ENCODE data around the gene TMPRSS13.
A peak's percentile ranks its signal among the peaks of the same experiment; 100 is the strongest.
"Not testable (repeated sequence)": the region's sequence is repeated elsewhere in the genome, so short reads cannot be mapped to it uniquely, and the experiment has no call there.

The TMPRSS13 gene

DNA sequence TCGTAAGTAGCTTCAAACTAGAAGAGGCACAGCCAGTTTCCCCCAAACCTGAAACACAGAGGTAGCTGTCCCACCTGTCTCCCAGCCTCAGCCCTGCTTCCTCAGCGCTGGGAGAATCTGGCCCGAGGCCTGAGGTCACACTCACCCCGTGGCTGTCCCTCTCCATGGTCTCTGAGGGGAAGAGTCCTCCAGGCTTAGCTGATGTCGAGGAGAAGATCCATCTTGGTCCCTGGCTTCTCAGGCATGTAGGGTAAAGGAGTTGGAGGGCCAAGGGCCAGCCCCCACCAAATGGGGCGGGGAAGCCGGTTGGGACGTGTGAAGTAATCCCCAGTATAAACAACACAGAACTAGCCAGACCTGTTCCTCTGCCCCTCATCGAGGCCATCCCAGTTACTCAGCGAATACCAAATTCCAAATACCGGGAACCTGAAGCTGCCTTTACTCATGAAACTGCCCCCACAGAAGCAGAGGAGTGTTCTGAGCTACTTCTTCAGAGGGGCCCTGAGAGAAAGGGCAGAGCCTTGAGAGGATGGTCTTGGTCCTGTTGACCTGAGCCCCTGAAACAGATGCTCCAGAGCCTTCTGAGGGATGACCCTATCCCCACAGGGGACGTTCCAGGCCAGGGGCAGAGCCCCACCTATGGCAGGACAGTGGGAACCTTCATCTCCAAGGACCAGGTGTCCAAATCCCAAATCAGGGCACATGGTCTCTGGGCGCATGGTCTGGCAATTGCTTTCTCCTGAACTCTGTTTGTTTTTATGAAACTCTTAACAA lies at the start of gene TMPRSS13:
Gene TMPRSS13, minus strand, starts transcription at position 261 of the 774 bp plus-strand sequence. Its CDS starts 95 bp downstream, at position 166.
- DNase-seq, result no peak

DNA sequence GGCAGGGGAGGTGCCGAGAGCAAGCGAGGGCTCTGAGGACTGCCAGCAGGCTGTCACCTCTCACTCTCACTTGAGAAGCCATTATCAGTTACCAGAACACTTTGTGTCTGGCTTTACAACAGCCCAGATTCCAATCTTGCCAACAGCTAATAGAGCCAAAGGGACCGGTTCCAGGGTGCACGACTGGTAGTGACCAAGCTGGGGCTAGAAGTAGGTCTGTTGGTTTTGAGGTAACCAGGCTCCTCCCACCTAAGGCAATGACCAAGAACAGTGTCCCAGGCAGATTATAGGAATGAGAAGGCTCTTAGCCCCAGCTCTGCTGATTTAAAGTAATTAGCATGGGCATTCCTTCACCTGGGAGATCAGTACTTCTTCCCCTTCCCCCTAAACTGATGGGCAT lies 49.8 kb upstream of the TMPRSS13 start:
- DNase-seq, result no peak

DNA sequence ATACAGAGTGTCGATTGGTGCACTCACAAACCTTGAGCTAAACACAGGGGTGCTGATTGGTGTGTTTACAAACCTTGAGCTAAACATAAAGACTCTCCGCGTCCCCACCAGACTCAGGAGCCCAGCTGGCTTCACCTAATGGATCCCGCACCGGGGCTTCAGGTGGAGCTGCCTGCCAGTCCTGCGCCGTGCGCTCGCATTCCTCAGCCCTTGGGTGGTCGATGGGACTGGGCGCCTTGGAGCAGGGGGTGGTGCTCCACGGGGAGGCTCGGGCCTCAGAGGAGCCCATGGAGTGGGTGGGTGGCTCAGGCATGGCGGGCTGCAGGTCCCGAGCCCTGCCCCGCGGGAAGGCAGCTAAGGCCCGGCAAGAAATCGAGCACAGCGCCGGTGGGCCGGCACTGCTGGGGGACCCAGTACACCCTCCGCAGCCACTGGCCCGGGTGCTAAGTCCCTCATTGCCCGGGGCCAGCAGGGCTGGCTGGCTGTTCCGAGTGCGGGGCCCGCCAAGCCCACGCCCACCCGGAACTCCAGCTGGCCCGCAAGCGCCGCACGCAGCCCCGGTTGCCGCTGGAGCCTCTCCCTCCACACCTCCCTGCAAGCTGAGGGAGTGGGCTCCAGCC lies 49.2 kb upstream of the TMPRSS13 start:
- not testable (repeated sequence) for DNase-seq

DNA sequence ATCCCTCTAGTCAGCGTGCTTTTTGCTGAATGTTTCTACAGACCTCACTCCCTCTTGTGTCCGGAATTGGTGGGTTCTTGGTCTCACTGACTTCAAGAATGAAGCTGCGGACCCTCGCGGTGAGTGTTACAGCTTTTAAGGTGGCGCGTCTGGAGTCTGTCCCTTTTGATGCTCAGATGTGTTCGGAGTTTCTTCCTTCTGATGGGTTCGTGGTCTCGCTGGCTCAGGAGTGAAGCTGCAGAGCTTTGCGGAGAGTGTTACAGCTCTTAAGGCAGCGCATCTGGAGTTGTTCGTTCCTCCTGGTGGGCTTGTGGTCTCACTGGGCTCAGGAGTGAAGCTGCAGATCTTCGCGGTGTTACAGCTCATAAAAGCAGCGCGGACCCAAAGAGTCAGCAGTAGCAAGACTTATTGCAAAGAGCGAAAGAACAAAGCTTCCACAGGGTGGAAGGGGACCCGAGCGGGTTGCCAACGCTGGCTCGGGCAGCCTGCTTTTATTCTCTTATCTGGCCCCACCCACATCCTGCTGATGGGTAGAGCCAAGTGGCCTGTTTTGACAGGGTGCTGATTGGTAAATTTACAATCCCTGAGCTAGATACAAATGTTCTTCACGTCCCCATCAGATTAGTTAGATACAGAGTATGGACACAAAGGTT lies 48.5 kb upstream of the TMPRSS13 start:
- not testable (repeated sequence) for DNase-seq

DNA sequence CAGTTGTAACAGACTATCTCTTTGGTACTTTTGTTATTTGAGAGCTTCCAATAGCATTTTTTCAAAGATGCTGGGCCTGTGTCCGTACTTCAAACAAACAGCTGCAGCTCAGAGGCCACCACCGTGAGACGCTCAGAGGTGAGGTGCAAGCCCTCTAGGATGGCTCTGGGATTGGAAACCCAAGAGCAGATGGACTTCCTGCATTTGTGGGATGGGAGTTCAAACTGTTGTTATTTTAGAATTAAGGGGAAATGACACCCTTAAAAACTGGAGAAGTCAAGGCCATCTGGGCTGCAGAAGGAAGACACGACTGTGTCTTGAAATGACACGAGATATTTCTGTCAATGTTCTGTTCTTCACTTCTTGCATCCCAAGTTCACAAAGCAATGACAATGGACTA lies 47.8 kb upstream of the TMPRSS13 start:
- no peak for DNase-seq

DNA sequence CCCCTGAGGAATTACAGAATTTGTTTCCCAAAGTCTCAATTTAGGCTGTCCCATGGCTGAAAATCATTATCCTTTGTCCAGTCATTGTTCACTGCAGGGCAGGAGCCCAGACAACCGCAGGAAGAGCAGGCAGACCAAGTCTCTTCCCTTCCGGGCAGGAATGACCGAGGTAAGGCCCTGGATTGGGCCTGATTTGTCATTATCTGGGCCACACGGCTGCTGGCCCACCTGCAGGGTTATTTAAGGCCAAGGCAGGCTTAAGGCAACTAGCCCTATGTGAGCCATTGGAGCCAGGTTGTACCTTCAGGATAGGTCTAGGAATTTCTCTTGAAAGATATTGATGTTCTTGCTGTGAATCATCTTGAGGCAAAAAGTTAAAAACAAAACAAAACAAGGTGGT lies 47.2 kb upstream of the TMPRSS13 start:
- no peak for DNase-seq

DNA sequence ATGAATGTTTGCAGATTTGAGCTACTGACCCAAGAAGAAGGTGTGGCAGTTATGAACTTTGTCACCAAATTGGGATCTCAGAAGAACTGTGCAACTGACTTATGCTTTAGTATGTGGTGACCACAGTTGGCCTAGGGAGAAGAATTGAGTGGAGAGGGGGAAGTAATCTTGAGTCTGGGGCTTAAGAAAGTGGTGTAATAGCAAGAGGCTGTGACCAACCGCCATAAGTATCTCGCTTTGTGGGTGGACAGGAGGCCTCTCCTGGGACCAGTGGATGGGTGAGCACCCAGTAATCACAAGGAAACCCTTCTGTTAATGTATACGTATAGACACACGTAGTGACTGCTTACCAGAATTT lies 44.3 kb upstream of the TMPRSS13 start:
- DNase-seq, result no peak

DNA sequence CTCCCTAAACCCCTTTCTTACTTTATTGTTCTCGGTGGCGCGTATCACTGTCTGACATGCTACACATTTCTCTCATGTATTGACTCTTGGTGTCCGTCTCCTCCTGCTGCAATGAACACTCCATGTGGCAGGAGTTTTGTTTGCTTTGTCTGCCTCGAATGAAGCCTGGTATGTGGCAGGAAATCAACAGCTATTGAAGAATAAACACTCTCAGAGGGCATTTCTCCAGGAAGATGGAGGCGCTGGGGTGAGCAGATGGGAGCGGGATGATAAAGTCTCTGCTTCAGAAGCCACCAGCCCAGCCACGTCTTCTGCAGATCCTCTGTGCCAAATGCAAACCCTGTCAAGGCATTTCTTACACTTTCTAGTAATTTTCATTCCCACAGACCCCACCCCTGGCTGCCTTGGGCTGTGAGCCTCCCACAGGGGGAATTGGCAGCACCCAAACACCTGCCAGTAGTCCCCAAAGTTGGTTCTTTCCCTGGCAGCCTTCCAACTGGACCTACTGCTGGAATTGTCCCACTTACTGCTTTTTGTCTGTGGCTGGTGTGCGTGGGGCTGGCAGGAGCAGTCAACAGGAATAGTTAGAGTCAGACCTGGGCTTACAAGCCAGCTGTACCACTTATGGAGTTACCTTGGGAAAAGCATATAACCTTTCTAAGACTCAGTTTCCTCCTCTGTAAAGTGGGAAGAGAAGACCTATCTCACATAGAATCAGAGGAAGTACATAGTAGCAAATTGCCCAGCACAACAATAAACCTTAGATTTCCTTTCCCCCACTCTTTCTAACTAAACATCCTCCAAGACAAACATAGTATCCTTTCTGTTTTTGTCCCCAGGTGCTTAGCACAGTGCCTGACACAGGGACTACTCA lies 43.7 kb upstream of the TMPRSS13 start:
- peak; percentile 63 for DNase-seq

DNA sequence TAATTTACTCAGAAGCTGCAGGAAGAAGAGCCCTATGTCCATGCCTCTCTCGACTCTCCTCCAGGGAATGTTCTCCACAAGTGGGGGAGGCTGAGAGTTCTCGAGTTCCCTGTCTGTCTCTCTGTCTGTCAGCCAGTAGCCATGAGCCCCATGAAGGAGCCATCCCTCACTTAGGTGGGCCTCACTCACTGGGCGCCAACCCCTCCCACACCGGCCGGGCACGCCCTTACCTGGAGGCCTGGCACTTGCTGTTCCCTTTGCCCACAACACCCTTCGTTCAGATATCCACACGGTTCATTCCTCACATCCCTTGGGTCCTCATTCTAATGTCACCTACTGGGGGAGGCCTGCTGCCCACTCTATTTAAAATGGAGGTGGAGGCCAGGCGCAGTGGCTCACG lies 42.8 kb upstream of the TMPRSS13 start:
- no peak for DNase-seq

DNA sequence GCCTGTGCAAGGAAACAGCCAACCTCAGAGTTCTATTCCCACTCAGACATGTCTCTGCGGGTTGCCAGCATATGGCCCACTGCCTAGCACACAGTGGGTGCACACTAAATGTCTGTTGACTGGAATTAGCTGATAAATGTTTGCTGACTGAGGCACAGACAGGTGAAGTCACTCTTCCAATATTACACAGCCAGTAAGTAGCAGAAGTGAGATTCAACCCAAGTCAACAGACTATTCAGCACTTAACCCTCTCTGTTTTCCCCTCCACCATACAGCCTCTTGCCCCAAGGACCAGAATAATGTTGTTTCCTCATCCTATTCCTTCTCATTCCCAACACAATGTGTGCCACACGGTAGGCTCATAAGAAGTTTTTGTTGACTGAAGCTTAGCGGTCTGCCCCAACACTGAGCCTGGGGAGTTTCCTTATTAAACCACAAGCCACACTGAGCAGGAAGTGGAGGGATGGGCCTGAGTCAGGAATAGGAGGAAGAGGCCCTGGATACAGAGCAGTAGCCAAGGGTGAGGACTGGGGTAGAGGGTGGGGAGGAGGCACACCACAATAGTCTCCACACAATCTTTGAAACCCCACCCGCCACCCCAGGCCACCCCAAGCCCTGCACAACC lies 41.3 kb upstream of the TMPRSS13 start:
- DNase-seq, result no peak

DNA sequence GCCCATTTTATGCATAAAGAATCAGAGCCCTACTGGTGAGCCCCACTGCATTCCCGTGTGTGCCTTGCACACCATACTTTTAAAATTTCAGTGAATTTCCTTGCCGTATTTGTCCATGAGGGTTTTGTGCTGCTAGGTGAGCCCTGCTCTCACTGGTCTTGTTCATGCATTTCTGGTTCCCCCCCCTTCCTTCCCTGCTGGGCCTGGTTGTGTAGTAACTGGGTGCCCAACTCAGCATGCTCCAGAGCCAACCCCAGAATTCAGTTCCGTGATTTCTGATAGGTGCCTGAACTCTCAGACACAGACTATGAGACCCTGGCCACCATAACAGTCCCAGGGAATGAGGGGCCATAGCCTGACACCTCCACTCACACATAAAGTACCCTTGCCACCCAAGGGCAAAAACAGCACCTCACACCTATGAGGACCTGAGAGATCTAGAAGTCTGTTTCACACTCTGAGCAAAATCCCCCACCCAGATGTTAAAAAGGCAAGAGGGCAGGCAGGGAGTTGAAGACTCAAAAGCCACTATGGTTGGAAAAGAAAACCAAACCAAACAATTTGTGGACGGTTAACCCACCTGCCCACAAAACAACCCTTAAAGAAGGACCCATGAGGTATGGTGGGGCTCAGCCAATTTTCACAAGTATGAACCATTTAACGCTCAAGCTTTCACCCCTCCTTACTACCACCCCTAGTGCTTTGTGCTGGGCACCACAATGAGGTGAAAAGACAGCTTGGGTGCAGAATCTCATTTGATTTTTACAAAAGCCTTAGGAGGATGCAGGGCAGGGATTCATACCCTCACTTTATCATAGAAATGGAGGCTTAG lies 40.2 kb upstream of the TMPRSS13 start:
- DNase-seq, result no peak

DNA sequence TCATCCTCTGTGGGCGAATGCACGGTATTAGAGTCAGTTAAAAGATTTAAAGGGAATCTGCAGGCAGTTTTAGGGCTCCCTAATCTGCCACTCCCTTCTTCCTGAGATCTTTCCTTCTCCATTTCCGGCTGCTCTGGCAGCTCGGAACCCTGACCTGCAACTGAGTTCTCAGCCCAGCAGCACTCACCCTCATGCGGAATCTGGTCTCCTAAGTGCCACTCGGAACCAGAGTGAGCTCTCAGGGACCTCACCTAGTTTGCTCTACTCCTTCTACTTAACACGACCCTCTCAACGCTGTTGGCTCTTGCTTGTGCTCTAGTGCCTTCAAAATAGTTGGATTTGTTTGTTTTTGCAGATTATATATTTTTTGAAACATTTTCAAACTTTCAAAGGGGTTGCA lies 37.7 kb upstream of the TMPRSS13 start:
- no peak for DNase-seq

DNA sequence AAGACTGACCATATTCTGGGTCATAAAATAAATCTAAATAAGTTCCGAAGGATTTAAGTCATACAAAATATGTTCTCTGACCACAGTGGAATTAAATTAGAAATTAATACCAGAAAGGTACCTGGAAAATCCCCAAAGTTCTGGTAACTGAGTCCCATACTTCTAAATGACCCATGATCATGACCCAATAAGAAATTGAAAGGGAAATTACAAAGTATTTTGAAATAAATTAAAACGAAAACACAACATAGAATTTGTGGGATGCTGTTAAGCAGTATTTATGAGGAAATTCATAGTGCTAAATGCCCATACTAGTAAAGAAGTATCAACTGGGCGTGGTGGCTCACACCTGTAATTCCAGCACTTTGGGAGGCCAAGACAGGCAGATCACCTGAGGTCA lies 33.6 kb upstream of the TMPRSS13 start:
- DNase-seq, result no peak

DNA sequence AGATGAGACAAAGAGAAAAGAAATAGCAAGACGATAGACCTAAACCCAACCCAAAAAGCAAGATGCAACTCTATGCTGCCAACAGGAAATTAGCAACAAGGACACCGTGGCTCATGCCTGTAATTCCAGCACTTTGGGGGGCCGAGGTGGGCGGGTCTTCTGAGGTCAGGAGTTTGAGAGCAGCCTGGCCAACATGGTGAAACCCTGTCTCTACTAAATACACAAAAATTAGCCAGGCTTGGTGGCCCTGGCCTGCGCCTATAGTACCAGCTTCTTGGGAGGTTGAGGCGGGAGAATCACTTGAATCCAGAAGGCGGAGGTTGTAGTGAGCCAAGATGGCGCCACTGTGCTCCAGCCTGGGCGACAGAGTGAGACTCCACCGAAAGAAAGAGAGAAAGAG lies 32.7 kb upstream of the TMPRSS13 start:
- DNase-seq, result no peak

DNA sequence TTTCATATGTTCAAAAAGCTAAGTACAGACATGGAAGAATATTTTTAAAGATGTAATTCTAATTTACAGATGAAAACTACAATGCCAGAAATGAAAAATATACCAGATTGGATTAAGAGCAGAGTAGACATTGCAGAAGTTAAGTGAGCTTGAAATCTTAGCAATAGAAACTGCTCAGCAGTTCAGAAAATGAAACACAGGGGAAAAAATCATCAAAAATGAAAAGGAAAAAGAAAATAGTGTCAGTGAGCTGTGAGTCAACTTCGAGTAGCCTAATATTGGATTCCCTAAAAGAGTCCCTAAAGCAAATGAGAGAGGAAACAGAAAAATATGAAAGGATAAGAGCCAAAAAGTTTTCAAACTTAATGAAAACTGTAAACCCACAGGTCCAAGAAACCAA lies 31.2 kb upstream of the TMPRSS13 start:
- no peak for DNase-seq

DNA sequence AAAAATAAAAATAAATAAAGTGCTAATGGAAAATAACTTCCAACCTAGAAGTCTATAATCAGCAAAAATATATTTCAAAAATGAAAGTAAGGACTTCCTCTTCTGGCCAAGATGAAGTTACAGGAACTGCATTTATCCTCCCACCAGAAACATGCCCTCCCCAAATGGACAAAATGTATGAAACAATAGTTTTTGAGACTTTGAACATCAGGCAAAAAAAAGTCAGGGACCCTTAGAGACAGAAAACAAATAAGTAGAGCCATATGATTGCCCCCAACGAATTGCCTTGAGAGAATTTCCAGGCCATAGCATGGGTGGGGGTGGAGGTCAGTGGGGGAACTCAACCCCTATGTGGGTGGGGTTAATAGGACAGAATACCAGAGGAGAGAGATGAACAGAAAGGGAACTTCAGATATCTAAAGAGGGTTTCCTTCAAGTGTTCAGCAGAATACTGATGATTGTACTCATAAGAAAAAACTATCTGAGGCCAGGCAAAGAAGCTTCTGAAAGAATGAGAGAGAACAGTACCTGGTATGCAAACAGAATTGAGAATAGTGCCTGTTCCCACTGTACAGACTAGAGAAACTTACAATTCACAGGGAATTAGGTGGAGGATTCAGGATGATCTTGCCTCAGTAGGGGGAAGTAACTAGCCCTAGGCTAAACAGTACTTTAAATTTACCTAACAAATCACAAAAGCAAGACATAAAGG lies 30.4 kb upstream of the TMPRSS13 start:
- DNase-seq, result no peak

DNA sequence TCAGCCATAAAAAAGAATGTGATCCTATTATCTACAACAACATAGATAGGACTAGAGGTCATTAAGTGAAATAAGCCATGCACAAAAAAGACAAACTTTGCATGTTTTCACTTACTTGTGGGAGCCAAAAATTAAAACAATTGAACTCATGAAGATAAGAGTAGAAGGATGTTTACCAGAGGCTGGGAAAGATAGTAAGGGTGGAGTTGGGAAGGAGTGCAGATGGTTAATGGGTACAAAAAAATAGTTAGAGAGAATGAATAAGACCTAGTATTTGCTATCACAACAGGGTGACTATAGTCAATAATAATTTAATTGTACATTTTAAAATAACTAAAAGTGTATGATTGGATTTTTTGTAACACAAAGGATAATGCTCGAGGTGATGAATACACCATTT lies 29.7 kb upstream of the TMPRSS13 start:
- DNase-seq, result no peak

DNA sequence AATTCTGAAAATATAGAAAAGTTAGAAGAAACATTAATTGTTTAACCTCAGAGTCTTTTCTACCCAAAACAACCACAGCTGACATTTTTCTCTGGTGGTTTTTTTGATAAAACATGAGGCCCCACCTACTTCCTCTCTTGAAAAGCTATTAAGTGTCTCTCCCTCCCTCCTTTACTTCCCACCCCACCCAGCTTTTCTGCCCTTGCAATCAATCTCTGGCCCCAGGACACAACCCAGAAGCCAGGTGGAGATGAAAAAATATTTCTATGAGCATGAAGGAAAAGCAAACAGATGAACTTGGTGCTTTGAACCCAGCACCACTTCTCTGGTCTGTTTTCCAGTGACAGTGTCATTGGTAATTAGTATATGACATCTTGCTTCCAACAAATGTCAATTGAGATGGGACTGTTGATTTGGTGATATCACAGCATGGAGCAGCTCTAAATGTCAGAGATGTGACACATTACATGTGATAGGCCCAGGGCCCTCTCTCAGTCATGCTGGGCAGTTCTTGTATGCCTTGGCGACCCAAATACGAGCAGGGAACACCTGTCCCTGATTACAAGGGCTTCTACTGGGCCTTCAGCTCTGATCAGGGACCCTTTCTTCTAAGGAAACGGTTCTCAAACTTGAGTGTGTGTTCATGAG lies 23.9 kb upstream of the TMPRSS13 start:
- DNase-seq, result no peak

DNA sequence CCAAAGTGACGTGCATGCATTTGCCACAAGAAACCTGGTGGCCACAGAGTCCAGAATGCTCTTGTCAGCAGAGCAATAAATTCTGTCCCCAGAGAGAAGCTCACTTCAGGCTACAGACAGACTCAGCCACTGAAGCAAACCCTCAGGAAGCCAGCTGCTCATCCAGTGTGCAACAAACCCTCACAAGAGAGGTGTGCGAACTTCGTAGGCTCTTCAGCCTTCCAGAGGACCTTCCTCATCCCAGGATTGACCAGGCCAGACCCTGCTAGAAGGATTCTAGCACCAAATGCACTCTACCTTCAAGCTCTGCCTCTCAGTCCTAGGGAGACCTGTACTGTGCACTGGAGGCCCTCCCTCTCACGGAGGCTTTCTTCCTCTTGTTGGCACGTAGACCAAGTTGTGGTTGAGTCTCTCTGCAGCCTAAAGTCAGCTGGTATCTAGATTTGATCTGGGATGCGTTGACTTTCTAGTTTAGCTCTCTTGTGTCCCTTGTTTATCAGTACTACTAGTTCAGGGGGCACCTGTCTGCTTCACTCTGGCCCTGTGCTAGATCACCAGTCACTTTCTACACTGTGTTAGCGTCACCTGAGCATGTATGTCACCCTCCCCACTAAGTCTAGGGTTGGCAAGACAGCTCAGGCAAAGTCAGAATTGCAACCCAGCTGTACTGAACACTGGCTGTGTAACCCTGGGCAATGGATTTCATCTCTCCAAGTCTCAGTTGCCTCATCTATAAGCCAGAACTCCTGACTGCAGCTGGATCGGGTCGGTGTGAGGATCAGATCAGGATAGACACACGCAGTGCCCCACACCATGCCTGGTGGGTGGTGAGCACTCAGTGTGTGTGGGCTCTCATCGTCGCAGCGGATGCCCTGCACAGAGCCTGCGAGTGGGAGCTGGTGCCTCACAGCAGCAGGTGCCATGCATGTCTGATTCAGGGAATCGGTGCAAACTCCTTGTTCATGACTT lies 22.1 kb upstream of the TMPRSS13 start:
- no peak for DNase-seq
